HG03378 (cell line): ENCODE results near the gene WDCP.
"Not testable (repeated sequence)": the region's sequence is repeated elsewhere in the genome, so short reads cannot be mapped to it uniquely, and the experiment has no call there.

Source experiments
- ATAC-seq: cut with Tn5 transposase; IDR thresholded peaks from one replicate; pipeline ENCODE4 v1.9.1; 2021; ENCODE audit warnings: mild to moderate bottlenecking, moderate library complexity; ENCODE audit not compliant: unreplicated experiment

Gene WDCP

GRCh38 chr2:24072259-24072658 lies 25.1 kb upstream of the WDCP start:
- ATAC-seq: no peak

GRCh38 chr2:24065341-24065740 lies 18.1 kb upstream of the WDCP start:
- no peak for ATAC-seq

GRCh38 chr2:24058564-24059271 lies 11.5 kb upstream of the WDCP start:
- ATAC-seq: no peak

- ATAC-seq: no peak
Observed at GRCh38 chr2:24055750-24056149, 8.6 kb upstream of the WDCP start.

- ATAC-seq: no peak
Observed at GRCh38 chr2:24054366-24055010, 7.3 kb upstream of the WDCP start.

GRCh38 chr2:24052951-24053350 lies 5.8 kb upstream of the WDCP start:
- ATAC-seq: no peak

- no peak for ATAC-seq
Observed at GRCh38 chr2:24051833-24052232, 4.6 kb upstream of the WDCP start.

- no peak for ATAC-seq
Observed at GRCh38 chr2:24050041-24050979, 3.1 kb upstream of the WDCP start.

GRCh38 chr2:24049485-24050021 lies 2.4 kb upstream of the WDCP start, which contains the start of gene FKBP1B:
FKBP1B (plus strand) TSS chr2:24049741; CDS start chr2:24049850, 109 bp downstream.
- ATAC-seq: no peak

- ATAC-seq: no peak
Observed at GRCh38 chr2:24048769-24049484, 1.7 kb upstream of the WDCP start.

GRCh38 chr2:24047703-24048033 lies 477 bp upstream of the WDCP start:
- no peak for ATAC-seq

GRCh38 chr2:24046599-24046929 lies 627 bp downstream of the WDCP start:
- no peak for ATAC-seq

- no peak for ATAC-seq
Observed at GRCh38 chr2:24045511-24046508, 1.4 kb downstream of the WDCP start.

- ATAC-seq: not testable (repeated sequence)
Observed at GRCh38 chr2:24043133-24043532, 4.1 kb downstream of the WDCP start.

- no peak for ATAC-seq
Observed at GRCh38 chr2:24040511-24040910, 6.7 kb downstream of the WDCP start.

GRCh38 chr2:24038786-24039499 lies 8.2 kb downstream of the WDCP start:
- ATAC-seq: no peak

GRCh38 chr2:24026233-24026632 lies 21.0 kb downstream of the WDCP start:
- no peak for ATAC-seq

GRCh38 chr2:24024996-24025663 lies 22.1 kb downstream of the WDCP start:
- ATAC-seq: no peak
